HepG2 (cell line): Measurements from ENCODE around the gene TYW1. TPM values are rescaled to one million over a fixed set of nuclear protein-coding genes. Genes with fewer than 3 reads are reported as not detected.
"Not testable (repeated sequence)": the region's sequence is repeated elsewhere in the genome, so short reads cannot be mapped to it uniquely, and the experiment has no call there.

ENCODE experiments used
- ATAC-seq: fragments of 200-7000 bp; cut with Tn5 transposase; 3 replicates; pipeline ENCODE4 v1.9.1; 2020; ENCODE audit warnings: mild to moderate bottlenecking, moderate library complexity
- BruUV-seq: library from RNA; stranded (reverse); fragments of 400-500 nt; replicated peaks from 2 replicates; lab custom pipeline; 2021; lab: Mats Ljungman, UMichigan
- CTCF ChIA-PET: fragments of 300-600 bp; formaldehyde crosslinking; extraction: SDS; loops from one replicate; lab custom pipeline; 2021; ENCODE audit warnings: low total read pairs, inconsistent platforms, low intra/inter-chr PET ratio; lab: Yijun Ruan, JAX
- POLR2A ChIA-PET: fragments of 350-600 bp; sonication (Branson Sonifier 250); formaldehyde crosslinking; loops from one replicate; lab custom pipeline; 2020; ENCODE audit warnings: antibody characterized with exemption, inconsistent platforms; lab: Yijun Ruan, JAX
- DNase-seq: peaks from one replicate; pipeline ENCODE4 v3.0.0-alpha.2; 2015; ENCODE audit warnings: low spot score
- FAIRE-seq: peaks from 3 replicates; lab custom pipeline; 2011; peaks lifted over from hg19 to GRCh38; lab: Jason Lieb, UNC
- H2AFZ ChIP-seq: one replicate; pipeline ENCODE4 v1.6.1; 2011; ENCODE audit warnings: low read length, inconsistent platforms
- H3K27ac ChIP-seq: fragments of 300-600 bp; 3 replicates; pipeline ENCODE4 v1.8.0; 2011; ENCODE audit warnings: mixed run types, mild to moderate bottlenecking, mixed read lengths, low read length, inconsistent platforms; ENCODE audit not compliant: insufficient read depth; ENCODE audit errors: extremely low read length
- H3K27me3 ChIP-seq, 2 experiments: fragments of 200-600 bp in 1 of 2; 2 replicates in 1 of 2; 3 replicates in 1 of 2; pipeline versions ENCODE4 v1.6.0 to v1.8.0; 2011; ENCODE audit warnings: low read length in 2 of 2, mild to moderate bottlenecking in 2 of 2, moderate library complexity in 2 of 2, inconsistent platforms in 1 of 2; ENCODE audit not compliant: insufficient read depth in 2 of 2, control insufficient read depth in 1 of 2
- H3K36me3 ChIP-seq, 2 experiments: fragments of 200-600 bp in 1 of 2; replicated peaks in 1 of 2; 2 replicates in 1 of 2; 3 replicates in 1 of 2; pipeline versions ENCODE4 v1.5.1 to v1.8.0; 2011; ENCODE audit warnings: low read length in 2 of 2, inconsistent platforms in 1 of 2; ENCODE audit not compliant: insufficient read depth in 2 of 2, control insufficient read depth in 1 of 2
- H3K4me1 ChIP-seq: 2 replicates; pipeline ENCODE4 v1.5.1; 2012; ENCODE audit warnings: low read length, inconsistent platforms; ENCODE audit not compliant: insufficient read depth
- H3K4me2 ChIP-seq: 2 replicates; pipeline ENCODE4 v1.6.0; 2011; ENCODE audit warnings: low read depth, low read length, inconsistent platforms
- H3K4me3 ChIP-seq, 3 experiments: fragments of 200-600 bp in 1 of 3; sonication (generic), shearing (Covaris generic) in 1 of 3; replicated peaks in 1 of 3; 2 replicates each; pipeline ENCODE4 v1.5.1; 2011 to 2016; ENCODE audit warnings: low read length in 3 of 3, inconsistent platforms in 2 of 3, low read depth in 2 of 3, mild to moderate bottlenecking in 2 of 3, control low read depth in 1 of 3, mixed read lengths in 1 of 3; ENCODE audit not compliant: insufficient read depth in 1 of 3
- H3K79me2 ChIP-seq: one replicate; pipeline ENCODE4 v1.6.1; 2011; ENCODE audit warnings: low read length, inconsistent platforms; ENCODE audit not compliant: insufficient read depth
- H3K9ac ChIP-seq: 2 replicates; pipeline ENCODE4 v1.6.0; 2011; ENCODE audit warnings: mild to moderate bottlenecking, low read depth, low read length, inconsistent platforms; ENCODE audit not compliant: insufficient read depth
- H3K9me3 ChIP-seq: 2 replicates; pipeline ENCODE4 v1.5.1; 2012; ENCODE audit warnings: mild to moderate bottlenecking, low read length
- H4K20me1 ChIP-seq: 2 replicates; pipeline ENCODE4 v1.6.0; 2011; ENCODE audit warnings: inconsistent platforms, mild to moderate bottlenecking, low read length, moderate library complexity; ENCODE audit not compliant: insufficient read depth
- CAMTA2 ChIP-seq: sonication (generic); formaldehyde crosslinking; IDR thresholded peaks from 2 replicates; pipeline ENCODE4 v1.4.0; 2020; ENCODE audit warnings: mild to moderate bottlenecking, missing genetic modification reagents, borderline replicate concordance
- CCDC6 ChIP-seq: sonication (generic); formaldehyde crosslinking; IDR thresholded peaks from 2 replicates; pipeline ENCODE4 v1.8.1; 2022; ENCODE audit warnings: mild to moderate bottlenecking, missing genetic modification reagents, moderate library complexity
- MXI1 ChIP-seq: IDR thresholded peaks from 3 replicates; pipeline ENCODE4 v1.6.1; 2012; ENCODE audit warnings: low read depth, low read length, inconsistent platforms, borderline replicate concordance
- YEATS2 ChIP-seq: sonication (generic); formaldehyde crosslinking; IDR thresholded peaks from 2 replicates; pipeline ENCODE4 v1.4.0; 2020; ENCODE audit warnings: missing genetic modification reagents, borderline replicate concordance
- ZBTB1 ChIP-seq: sonication (generic); formaldehyde crosslinking; IDR thresholded peaks from 2 replicates; pipeline ENCODE4 v1.4.0; 2020; ENCODE audit warnings: missing genetic modification reagents, borderline replicate concordance
- ZFAT ChIP-seq: sonication (generic); formaldehyde crosslinking; conservative IDR thresholded peaks from 2 replicates; pipeline ENCODE4 v1.8.1; 2023; ENCODE audit warnings: missing genetic modification reagents, inconsistent platforms
- ZNF12 ChIP-seq: sonication (generic); formaldehyde crosslinking; IDR thresholded peaks from 2 replicates; pipeline ENCODE4 v1.5.0; 2020; ENCODE audit warnings: missing genetic modification reagents
- ZNF274 ChIP-seq: sonication (generic); formaldehyde crosslinking; IDR thresholded peaks from 2 replicates; pipeline ENCODE4 v1.5.1; 2020; ENCODE audit warnings: mild to moderate bottlenecking, missing genetic modification reagents
- ZNF333 ChIP-seq: sonication (generic); formaldehyde crosslinking; IDR thresholded peaks from 2 replicates; pipeline ENCODE4 v1.4.0; 2020; ENCODE audit warnings: mild to moderate bottlenecking, missing genetic modification reagents, borderline replicate concordance
- ZNF430 ChIP-seq: sonication (generic); formaldehyde crosslinking; IDR thresholded peaks from 2 replicates; pipeline ENCODE4 v1.9.0; 2021; ENCODE audit warnings: mild to moderate bottlenecking, missing genetic modification reagents
- ZNF615 ChIP-seq: sonication (generic); formaldehyde crosslinking; IDR thresholded peaks from 2 replicates; pipeline ENCODE4 v1.5.0; 2020; ENCODE audit warnings: mild to moderate bottlenecking, missing genetic modification reagents, borderline replicate concordance
- ZNF644 ChIP-seq: IDR thresholded peaks from 2 replicates; pipeline ENCODE4 v1.6.1; 2016; ENCODE audit warnings: low read depth
- ZNF768 ChIP-seq: sonication (generic); formaldehyde crosslinking; IDR thresholded peaks from 2 replicates; pipeline ENCODE4 v1.4.0; 2020; ENCODE audit warnings: missing genetic modification reagents
- ZSCAN21 ChIP-seq: sonication (generic); formaldehyde crosslinking; IDR thresholded peaks from 2 replicates; pipeline ENCODE4 v1.8.0; 2022; ENCODE audit warnings: mild to moderate bottlenecking, missing genetic modification reagents, moderate library complexity, borderline replicate concordance
- ZZZ3 ChIP-seq: sonication (generic); formaldehyde crosslinking; IDR thresholded peaks from 2 replicates; pipeline ENCODE4 v1.4.0; 2020; ENCODE audit warnings: missing genetic modification reagents, mild to moderate bottlenecking, borderline replicate concordance
- WGBS: methylation state at CpG from one replicate; pipeline ENCODE4 v1.1.6; 2017; ENCODE audit warnings: low lambda C conversion rate; 5-methylcytosine and 5-hydroxymethylcytosine counted together
- in situ Hi-C: cut with HindIII; loops from 2 replicates; pipeline ENCODE4 v1.10.0; 2017; ENCODE audit warnings: low pct_unique_long_range_greater_than_20kb; ENCODE audit not compliant: extremely low pct_ligation_motif_present
- intact Hi-C: fragments of 100-400 bp; cut with micrococcal nuclease; formaldehyde crosslinking; loops from one replicate; pipeline ENCODE4 v1.10.0; 2022; ENCODE audit not compliant: unreplicated experiment
- polyA plus RNA-seq, 8 experiments: library from polyadenylated mRNA; depleted of rRNA in 3 of 8; stranded (reverse) in 7 of 8; unstranded in 1 of 8; fragments of >200 nt; fragmentation: Illumina TruSeq in 4 of 8; extraction: Trizol in 4 of 8; gene quantifications; 2 replicates each; pipeline versions ENCODE4 v1.2.1 to v1.2.3, GENCODE V29; 2011 to 2016; ENCODE audit warnings: low read depth in 4 of 8, missing spikeins in 1 of 8, mixed read lengths in 1 of 8; ENCODE audit not compliant: insufficient read depth in 1 of 8
- total RNA-seq, 5 experiments: library from RNA; depleted of rRNA; stranded (reverse); fragments of >200 nt; fragmentation: Illumina TruSeq; extraction: Trizol; gene quantifications; 2 replicates each; pipeline ENCODE4 v1.2.3, GENCODE V29; 2016; ENCODE audit warnings: low read depth in 1 of 5
- TF ChIP-seq, protein P1 (sequence below): sonication (generic); formaldehyde crosslinking; IDR thresholded peaks from 2 replicates; pipeline ENCODE4 v1.9.0; 2021; ENCODE audit warnings: missing genetic modification reagents, borderline replicate concordance

The TYW1 gene
- total and polyA plus RNA-seq, 2 of the 13 experiments (the other 11 are each of a cell fraction or from before 2014, with no cell fraction given): 8.6 to 17.6 TPM

DNA sequence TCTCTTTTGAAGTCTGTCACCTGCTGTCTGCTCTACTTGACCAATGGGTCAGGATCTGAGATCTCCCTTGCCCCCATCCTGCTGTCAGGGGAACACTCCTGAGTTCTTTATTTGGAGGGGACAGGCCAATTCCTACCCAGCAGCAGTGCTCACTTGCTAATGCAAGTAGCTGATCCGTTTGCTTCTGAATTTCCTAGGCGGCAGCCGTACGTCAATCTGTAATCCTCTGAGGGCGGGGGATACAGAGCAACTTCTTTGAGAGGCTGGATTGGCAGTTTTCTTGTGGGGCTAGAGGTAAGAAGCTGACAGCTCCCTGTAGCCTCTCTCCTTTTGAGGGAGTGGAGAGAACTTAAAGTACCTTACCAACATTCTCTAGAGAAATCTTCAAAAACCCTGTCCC lies 36.6 kb downstream of the TYW1 start:
- no peak for FAIRE-seq
- ChIA-PET CTCF (no interaction called here), POLR2A (no interaction called here)
- intact Hi-C loops: no loop called here
- no peak for ATAC-seq
- H3K27me3 ChIP-seq: no peaks in the 10 kb centered on the region
- no peaks in the 10 kb centered on the region for H3K4me1 ChIP-seq
- 100% methylated on average over 5 of the region's 5 CpGs for WGBS
- H3K4me2 ChIP-seq: no peak overlapping the region
- TF ChIP-seq MXI1: no peak
- TF ChIP-seq ZZZ3 (CRISPR knock-in tag): no peak
- no peak for TF ChIP-seq ZBTB1 (CRISPR knock-in tag)
- no peak for TF ChIP-seq ZSCAN21 (CRISPR knock-in tag)
- no peak for TF ChIP-seq ZNF615 (CRISPR knock-in tag)
- TF ChIP-seq ZNF12 (CRISPR knock-in tag): no peak
- TF ChIP-seq ZNF768 (CRISPR knock-in tag): no peak
- no peak for TF ChIP-seq CCDC6 (CRISPR knock-in tag)
- TF ChIP-seq ZNF274: no peak
- TF ChIP-seq CAMTA2 (CRISPR knock-in tag): no peak
- no peak for TF ChIP-seq ZFAT (CRISPR knock-in tag)
- no peak for TF ChIP-seq ZNF644 (CRISPR knock-in tag)
- no peak for TF ChIP-seq ZNF430 (CRISPR knock-in tag)
- no peak for TF ChIP-seq YEATS2 (CRISPR knock-in tag)
- TF ChIP-seq ZNF333 (CRISPR knock-in tag): no peak
- TF ChIP-seq, protein P1, sequence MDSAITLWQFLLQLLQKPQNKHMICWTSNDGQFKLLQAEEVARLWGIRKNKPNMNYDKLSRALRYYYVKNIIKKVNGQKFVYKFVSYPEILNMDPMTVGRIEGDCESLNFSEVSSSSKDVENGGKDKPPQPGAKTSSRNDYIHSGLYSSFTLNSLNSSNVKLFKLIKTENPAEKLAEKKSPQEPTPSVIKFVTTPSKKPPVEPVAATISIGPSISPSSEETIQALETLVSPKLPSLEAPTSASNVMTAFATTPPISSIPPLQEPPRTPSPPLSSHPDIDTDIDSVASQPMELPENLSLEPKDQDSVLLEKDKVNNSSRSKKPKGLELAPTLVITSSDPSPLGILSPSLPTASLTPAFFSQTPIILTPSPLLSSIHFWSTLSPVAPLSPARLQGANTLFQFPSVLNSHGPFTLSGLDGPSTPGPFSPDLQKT (CRISPR knock-in tag): no peak
- H3K27ac ChIP-seq: no peak overlapping the region
- H3K9ac ChIP-seq: no peak overlapping the region
- DNase-seq: no peak
- H3K4me3 ChIP-seq: no peak overlapping the region
- no TSS peak for BruUV-seq
- H3K79me2 ChIP-seq: no peaks in the 10 kb centered on the region
- H4K20me1 ChIP-seq: no peaks in the 10 kb centered on the region
- H2AFZ ChIP-seq: no peak overlapping the region
- H3K9me3 ChIP-seq: no peaks in the 10 kb centered on the region
- H3K36me3 ChIP-seq: peaks cover 1 to 10% of the 10 kb centered on the region in 2 experiments; a peak in 2 of 5 replicates
- in situ Hi-C loops: no loop called here

DNA sequence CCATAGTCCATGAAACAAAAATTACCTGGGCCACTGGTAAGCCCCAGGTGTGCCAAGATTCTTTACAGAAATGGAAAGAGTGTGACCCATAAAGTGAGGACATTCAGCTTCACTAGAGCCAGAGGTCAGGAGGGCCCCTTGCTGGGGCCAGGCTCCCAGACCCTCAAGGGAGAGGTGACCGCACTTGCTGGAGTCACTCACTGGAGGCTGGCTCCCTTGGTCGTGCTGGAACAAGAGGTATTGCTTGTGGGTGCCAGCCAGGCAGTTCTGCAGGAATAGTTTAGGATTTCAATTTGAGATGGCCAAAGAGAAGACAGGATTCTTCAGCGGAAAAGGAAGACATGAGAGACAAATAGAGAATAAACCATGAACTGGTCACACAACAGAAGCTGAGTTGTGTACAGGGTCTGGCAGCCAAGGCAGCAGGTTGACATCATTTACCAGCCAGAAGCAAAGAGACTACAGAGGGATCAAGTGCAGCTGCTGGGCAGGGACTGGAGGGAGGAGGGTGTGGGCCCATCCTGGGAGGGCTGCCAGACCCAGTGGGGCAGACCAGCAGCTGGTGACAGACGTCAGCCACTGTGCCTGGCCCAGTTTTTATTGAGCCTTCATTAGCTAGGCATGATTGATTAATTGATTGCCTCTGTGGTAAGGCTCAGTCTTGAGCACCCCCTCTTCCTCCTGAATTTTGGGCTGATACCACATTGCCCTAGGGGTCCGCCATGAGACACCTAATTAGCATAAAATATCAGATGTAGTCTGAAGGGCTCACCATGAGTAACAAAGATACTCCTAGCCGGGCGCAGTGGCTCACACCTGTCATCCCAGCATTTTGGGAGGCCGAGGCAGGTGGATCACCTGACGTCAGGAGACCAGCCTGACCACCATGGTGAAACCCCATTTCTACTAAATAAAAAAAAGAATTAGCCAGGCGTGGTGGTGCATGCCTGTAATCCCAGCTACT lies 40.1 kb downstream of the TYW1 start:
- not testable (repeated sequence) for ATAC-seq

More for the DNA sequence above, 40.1 kb downstream of the TYW1 start:
- H3K9ac ChIP-seq, H4K20me1 ChIP-seq, H3K4me2 ChIP-seq, intact Hi-C loops, CTCF ChIA-PET, POLR2A ChIA-PET, H3K4me3 ChIP-seq, H3K27me3 ChIP-seq, H2AFZ ChIP-seq, FAIRE-seq, H3K79me2 ChIP-seq, H3K36me3 ChIP-seq, BruUV-seq, H3K27ac ChIP-seq, H3K9me3 ChIP-seq, DNase-seq, in situ Hi-C loops, H3K4me1 ChIP-seq: not testable (repeated sequence)
- WGBS: over 99% methylated on average over 7 of the region's 10 CpGs
